GM21737 (cell line): Measurements from ENCODE around the gene TFAP2E.

Experiments
- ATAC-seq: cut with Tn5 transposase; IDR thresholded peaks from one replicate; pipeline ENCODE4 v1.9.1; 2021; ENCODE audit warnings: mild to moderate bottlenecking, moderate library complexity; ENCODE audit not compliant: unreplicated experiment

The TFAP2E gene

GRCh38 chr1:35592991-35593769 lies 20.1 kb downstream of the TFAP2E start:
- no peak for ATAC-seq

DNA sequence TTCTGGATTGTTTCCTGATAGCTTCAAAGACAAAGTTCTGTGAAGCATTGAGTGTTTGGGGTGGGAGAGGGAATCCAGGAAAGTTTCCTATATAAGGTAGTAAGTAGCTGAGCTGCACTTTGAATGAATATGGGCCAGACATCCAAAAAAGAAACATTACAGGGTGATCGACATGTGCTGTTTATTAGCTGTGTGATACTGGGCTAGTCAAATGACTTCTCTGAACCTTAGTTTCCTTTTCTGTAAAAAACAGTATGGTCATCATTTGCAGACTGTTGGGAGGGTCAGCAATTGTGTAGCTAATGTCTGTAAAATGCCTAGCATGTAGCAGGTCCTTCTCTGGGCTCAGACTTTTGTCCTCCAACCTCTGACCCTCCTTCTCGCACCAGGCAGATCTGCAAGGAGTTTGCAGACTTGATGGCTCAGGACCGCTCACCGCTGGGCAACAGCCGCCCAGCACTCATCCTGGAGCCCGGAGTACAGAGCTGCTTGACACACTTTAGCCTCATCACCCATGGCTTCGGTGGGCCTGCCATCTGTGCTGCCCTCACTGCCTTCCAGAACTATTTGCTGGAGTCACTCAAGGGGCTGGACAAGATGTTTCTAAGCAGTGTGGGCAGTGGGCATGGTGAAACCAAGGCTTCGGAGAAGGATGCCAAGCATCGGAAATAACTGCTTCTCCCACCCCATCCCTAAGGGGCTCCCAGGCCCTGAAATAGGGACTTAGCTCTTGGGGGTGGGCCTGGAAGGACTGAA lies 21.1 kb downstream of the TFAP2E start:
- no peak for ATAC-seq

GRCh38 chr1:35595684-35596083 lies 22.6 kb downstream of the TFAP2E start:
- no peak for ATAC-seq

- ATAC-seq, result no peak
Observed at GRCh38 chr1:35597870-35598269, 24.8 kb downstream of the TFAP2E start.

DNA sequence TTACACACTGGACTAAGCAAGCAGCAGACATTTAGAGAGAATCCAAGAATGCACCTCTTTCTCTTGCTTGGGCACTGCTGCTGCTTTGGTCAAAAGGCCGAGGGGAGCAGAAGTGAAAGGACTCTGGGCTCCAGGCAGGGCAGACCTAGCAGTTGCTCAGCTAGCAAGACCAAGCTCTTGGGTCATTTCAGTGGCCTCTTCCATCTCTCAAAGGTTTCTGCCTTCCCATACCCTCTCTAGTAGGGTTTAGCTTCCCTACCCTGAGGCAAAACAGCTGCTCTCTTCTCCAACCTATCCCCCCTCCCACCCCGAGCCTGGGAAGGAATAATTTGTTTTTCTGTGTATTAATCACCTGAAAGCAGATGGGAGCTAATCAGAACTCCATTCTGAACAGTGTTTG lies 25.8 kb downstream of the TFAP2E start:
- ATAC-seq, result no peak

- no peak for ATAC-seq
Observed at GRCh38 chr1:35599411-35599810, 26.3 kb downstream of the TFAP2E start.

DNA sequence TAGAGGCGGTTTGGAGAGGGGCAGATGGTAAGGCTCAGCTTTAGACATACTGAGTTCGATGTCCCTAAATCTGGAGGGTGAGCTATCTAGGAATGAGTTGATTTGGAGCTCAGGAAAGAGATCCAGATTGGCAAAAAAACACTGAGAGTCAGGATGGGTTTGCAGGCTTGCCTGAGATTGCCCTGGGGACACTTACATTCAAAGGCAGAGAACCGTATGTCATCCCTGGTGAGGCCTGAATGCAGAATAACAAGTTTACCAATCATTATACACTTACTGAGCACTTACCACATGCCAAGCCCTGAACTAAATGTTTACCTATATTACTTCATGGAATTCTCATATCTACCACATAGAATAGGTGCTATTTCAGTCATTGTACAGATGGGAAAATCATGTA lies 27.5 kb downstream of the TFAP2E start:
- ATAC-seq, result no peak

GRCh38 chr1:35603468-35603867 lies 30.4 kb downstream of the TFAP2E start:
- no peak for ATAC-seq

GRCh38 chr1:35603941-35604340 lies 30.8 kb downstream of the TFAP2E start:
- ATAC-seq, result no peak

DNA sequence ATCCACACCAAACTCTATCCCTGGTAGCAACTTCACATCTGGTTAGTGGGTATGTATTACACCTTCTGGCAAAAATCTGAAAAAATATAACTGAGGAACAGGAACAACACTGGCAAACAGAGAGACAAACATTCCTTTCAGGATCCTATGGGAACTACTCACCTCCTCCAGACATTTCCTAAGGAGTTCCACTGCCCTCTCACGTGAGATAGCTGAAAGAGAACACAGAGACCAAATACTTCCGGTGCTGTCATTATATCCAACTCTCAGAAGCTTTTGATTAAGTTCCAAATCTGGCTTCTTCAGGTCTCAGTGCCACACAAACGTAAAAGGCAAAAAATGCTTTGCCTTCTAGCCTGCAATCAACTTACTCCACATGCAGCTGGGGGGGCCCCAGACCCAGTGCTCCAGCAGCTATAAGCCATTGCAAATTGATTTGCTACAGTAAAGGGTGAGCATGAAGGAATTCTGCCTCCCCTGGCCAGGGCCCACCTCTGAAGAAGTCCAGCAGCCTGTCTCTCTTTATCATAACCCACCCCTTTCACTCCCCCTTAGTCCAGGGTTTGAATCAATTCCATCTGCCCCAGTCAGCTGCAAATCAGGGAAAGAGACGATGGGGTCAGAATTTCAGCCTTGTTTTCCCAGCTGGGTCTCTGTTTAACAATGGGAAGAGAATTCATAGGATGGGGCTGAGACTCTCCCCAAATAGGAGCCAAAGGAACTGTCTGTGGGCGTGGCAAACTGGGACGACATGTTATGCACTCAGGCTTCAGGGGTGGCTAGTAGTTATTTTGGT lies 32.2 kb downstream of the TFAP2E start:
- ATAC-seq, result no peak

GRCh38 chr1:35605867-35606182 lies 32.7 kb downstream of the TFAP2E start:
- ATAC-seq, result no peak

GRCh38 chr1:35611655-35612054 lies 38.5 kb downstream of the TFAP2E start:
- ATAC-seq, result no peak

DNA sequence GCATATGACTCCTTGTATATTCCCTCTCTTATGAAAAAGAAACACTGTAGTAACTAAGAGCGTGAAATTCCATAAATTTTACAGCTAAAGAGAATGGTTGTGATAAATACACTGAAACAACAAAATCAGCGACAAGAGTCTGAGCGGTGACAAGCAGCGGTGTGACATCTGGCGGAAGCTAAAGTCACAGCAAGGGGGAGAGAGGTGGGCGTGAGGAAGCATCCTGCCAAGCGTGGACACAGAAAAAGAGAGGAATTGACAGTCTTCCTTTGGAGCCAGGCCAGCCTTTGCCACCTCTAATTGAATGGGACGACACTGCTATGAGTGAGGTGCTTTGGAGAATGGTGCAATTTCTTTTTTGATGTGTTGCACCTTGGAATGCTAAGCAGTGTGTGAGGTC lies 42.3 kb downstream of the TFAP2E start:
- ATAC-seq, result no peak

DNA sequence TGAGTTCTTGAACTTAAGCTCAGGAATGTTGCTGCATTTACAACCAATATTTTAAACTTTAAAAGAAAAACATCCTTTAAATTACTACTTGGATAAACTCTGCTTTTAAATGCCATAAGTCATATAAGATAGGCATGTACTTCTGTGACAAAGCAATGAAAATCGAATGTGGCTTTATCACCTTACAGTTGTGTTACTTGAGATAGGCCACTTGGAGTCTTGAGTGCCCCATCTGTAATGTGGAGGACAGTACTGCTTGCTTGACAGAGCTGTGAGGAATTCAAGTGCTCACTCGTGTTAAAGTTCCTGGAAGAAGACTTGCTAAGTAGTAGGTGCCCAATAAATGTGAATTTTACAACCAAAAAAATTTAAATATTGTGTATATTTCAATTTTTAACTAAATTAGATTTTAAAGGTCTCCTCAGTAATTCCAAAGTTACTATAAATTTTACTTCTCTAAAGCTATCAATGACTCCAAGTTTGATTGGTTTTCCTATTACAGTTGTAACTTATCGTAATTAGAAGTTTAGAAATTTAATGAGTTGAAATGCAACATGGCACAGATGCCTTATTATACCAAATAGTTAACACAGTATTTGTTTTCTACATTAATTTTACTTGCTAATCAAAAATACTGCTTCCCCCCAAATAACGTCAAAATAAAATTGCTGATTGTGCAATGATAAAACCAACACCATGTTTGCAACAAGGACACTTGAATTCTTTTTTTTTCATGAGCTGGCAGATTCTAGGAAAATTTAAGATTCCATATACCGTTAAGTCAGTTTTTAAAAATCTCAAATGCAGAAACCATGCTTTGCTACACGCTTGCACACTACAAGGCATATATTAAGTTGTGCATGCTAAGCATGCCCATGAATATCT lies 46.4 kb downstream of the TFAP2E start:
- no peak for ATAC-seq

- ATAC-seq, result no peak
Observed at GRCh38 chr1:35622510-35623178, 49.5 kb downstream of the TFAP2E start.

- no peak for ATAC-seq
Observed at GRCh38 chr1:35623832-35624231, 50.7 kb downstream of the TFAP2E start.

DNA sequence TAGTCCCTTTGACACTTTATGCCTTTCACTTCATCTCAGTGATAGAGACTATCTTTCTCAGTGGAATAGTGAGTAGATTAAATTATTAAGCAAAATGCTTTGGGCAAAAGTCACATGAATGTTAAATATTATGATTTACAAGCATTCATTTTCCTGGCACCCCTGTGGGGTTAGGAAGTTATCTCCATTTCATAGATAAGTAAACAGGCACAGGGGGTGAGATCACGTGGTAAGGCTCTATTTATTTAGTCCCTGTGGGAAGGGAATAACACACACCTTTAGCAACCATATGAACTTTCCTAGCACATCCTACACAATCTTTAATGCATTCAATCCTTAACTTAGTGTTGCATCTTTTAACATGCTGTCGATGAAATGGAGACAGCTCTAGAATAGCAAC lies 55.9 kb downstream of the TFAP2E start:
- no peak for ATAC-seq

DNA sequence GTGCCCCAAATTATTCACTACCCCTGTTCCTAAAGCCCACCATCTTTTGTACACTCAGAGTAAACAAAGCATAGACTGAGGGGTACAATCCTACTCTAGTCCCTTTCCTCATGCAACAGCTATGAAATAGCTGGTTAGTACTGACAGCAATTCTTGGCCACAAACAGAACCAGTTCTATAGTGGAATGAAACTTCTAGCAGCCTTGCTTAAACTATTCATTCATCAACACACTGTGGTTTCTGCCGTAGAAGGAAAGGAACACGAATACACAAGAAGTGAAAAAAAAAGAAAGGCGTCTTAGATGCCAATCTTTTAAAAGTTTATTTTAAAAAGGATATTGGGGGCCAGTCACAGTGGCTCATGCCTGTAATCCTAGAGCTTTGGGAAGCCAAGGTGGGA lies 58.3 kb downstream of the TFAP2E start:
- no peak for ATAC-seq

- ATAC-seq, result no peak
Observed at GRCh38 chr1:35633547-35633946, 60.4 kb downstream of the TFAP2E start.

DNA sequence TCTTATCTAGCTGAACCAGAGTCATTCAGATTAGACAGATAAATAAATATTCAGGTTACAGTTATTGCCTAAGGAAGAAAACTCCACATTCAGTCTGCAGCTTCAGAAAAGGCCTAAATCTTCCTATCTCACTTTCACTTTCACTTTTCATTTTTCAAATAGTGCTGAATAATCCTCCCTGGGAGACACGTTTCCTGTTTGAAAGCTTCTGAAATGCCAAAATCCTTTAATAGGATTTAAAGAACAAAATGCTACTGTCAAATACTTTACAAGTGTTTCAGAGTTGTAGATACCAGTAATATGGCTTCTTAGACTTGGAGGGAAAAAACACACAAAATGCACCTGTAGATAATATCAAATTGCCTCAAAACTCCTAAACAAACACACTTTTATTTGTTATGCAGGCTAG lies 64.3 kb downstream of the TFAP2E start:
- no peak for ATAC-seq
